ENCODE results near the gene BRAF.

DNA sequence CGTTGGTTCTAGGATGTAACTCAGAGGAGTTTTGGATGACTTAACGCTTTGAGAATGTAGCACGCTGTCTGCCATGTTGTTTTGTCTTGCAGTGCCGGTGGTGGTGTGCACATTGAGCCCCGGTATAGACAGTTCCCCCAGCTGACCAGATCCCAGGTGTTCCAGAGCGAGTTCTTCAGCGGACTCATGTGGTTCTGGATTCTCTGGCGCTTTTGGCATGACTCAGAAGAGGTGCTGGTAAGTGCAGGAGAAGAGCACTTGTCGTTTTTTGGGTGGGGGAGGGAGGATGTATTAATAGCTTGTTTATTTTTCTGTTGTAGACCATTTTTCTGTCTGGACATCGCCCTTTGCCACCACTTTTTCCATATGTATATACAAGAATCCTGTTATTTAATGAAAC lies 222.0 kb downstream of the BRAF start:
- TF ChIP-seq, protein P1, sequence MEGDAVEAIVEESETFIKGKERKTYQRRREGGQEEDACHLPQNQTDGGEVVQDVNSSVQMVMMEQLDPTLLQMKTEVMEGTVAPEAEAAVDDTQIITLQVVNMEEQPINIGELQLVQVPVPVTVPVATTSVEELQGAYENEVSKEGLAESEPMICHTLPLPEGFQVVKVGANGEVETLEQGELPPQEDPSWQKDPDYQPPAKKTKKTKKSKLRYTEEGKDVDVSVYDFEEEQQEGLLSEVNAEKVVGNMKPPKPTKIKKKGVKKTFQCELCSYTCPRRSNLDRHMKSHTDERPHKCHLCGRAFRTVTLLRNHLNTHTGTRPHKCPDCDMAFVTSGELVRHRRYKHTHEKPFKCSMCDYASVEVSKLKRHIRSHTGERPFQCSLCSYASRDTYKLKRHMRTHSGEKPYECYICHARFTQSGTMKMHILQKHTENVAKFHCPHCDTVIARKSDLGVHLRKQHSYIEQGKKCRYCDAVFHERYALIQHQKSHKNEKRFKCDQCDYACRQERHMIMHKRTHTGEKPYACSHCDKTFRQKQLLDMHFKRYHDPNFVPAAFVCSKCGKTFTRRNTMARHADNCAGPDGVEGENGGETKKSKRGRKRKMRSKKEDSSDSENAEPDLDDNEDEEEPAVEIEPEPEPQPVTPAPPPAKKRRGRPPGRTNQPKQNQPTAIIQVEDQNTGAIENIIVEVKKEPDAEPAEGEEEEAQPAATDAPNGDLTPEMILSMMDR (IDR thresholded peaks at IDR 0.05; ENCODE audit: control extremely low read depth in 1 of 3, insufficient read depth in 1 of 3, low read depth in 1 of 3, low read length in 3 of 3) = no peak
- TF ChIP-seq SAP30 (IDR thresholded peaks at IDR 0.05; ENCODE audit: insufficient read depth, insufficient replicate concordance, low read length) (no peak), POLR2AphosphoS5 (IDR thresholded peaks at IDR 0.05; ENCODE audit: low read depth, low read length) (no peak), RFX5 (IDR thresholded peaks at IDR 0.05; ENCODE audit: borderline replicate concordance, low read depth, low read length) (no peak), EP300 (IDR thresholded peaks at IDR 0.05; ENCODE audit: borderline replicate concordance in 1 of 2, low read depth in 2 of 2, low read length in 2 of 2) (no peak), JUND (IDR thresholded peaks at IDR 0.05; ENCODE audit: low read length) (no peak), SP1 (IDR thresholded peaks at IDR 0.05; ENCODE audit: low read depth, low read length) (no peak), TCF12 (IDR thresholded peaks at IDR 0.05; ENCODE audit: low read depth, low read length) (no peak), HDAC2 (IDR thresholded peaks at IDR 0.05; ENCODE audit: borderline replicate concordance in 1 of 2, low read depth in 2 of 2, low read length in 2 of 2) (no peak), BCL11A (IDR thresholded peaks at IDR 0.05; ENCODE audit: low read depth in 2 of 2, low read length in 2 of 2) (no peak), POLR2A (IDR thresholded peaks at IDR 0.05; ENCODE audit: control extremely low read depth in 1 of 2, low read depth in 2 of 2, low read length in 2 of 2) (no peak), SUZ12 (IDR thresholded peaks at IDR 0.05; ENCODE audit: low read length) (no peak), RAD21 (IDR thresholded peaks at IDR 0.05 in 1 of 2, conservative IDR thresholded peaks at IDR 0.05 in 1 of 2; ENCODE audit: low read depth in 2 of 2, low read length in 2 of 2) (no peak)
- TF ChIP-seq, protein P2, sequence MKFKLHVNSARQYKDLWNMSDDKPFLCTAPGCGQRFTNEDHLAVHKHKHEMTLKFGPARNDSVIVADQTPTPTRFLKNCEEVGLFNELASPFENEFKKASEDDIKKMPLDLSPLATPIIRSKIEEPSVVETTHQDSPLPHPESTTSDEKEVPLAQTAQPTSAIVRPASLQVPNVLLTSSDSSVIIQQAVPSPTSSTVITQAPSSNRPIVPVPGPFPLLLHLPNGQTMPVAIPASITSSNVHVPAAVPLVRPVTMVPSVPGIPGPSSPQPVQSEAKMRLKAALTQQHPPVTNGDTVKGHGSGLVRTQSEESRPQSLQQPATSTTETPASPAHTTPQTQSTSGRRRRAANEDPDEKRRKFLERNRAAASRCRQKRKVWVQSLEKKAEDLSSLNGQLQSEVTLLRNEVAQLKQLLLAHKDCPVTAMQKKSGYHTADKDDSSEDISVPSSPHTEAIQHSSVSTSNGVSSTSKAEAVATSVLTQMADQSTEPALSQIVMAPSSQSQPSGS (IDR thresholded peaks at IDR 0.05; ENCODE audit: low read length) = no peak
